ENCODE measurements around the gene VRK2. TPM values are rescaled to one million over a fixed set of nuclear protein-coding genes. Genes with fewer than 3 reads are reported as not detected.

Gene VRK2
- total RNA-seq, 1 donor from 2014 or later: 7.2 TPM

GRCh38 chr2:58045580-58046334 is 849 bp upstream of the VRK2 start:
- TF ChIP-seq CTCF (IDR thresholded peaks at IDR 0.05; ENCODE audit: partially characterized antibody, unreplicated experiment): no peak
- no peak overlapping the region for H3K27ac Mint-ChIP-seq (ENCODE audit: unreplicated experiment)
- H3K4me3 Mint-ChIP-seq (ENCODE audit: unreplicated experiment): peak overlapping the region; percentile 83
- H3K27me3 Mint-ChIP-seq (ENCODE audit: unreplicated experiment): peaks cover 2% of the 10 kb centered on the region
- no peaks in the 10 kb centered on the region for H3K36me3 Mint-ChIP-seq (ENCODE audit: unreplicated experiment)
- no peaks in the 10 kb centered on the region for H3K9me3 Mint-ChIP-seq (ENCODE audit: unreplicated experiment)
- no peak for DNase-seq
- H3K4me1 Mint-ChIP-seq (ENCODE audit: low read depth, unreplicated experiment): no peaks in the 10 kb centered on the region

- Mint-ChIP-seq H3K4me3 (ENCODE audit: unreplicated experiment) (peak overlapping the region; percentile 83), H3K27me3 (ENCODE audit: unreplicated experiment) (peaks cover 2% of the 10 kb centered on the region), H3K36me3 (ENCODE audit: unreplicated experiment) (no peaks in the 10 kb centered on the region), H3K4me1 (ENCODE audit: low read depth, unreplicated experiment) (no peaks in the 10 kb centered on the region), H3K27ac (ENCODE audit: unreplicated experiment) (no peak overlapping the region), H3K9me3 (ENCODE audit: unreplicated experiment) (no peaks in the 10 kb centered on the region)
- no peak for TF ChIP-seq CTCF (IDR thresholded peaks at IDR 0.05; ENCODE audit: partially characterized antibody, unreplicated experiment)
- DNase-seq: no peak
Measured at GRCh38 chr2:58046335-58046584, 346 bp upstream of the VRK2 start.

GRCh38 chr2:58047373-58047935 is 848 bp downstream of the VRK2 start:
- Mint-ChIP-seq H3K9me3 (ENCODE audit: unreplicated experiment) (no peaks in the 10 kb centered on the region), H3K4me3 (ENCODE audit: unreplicated experiment) (peak overlapping the region; percentile 83), H3K36me3 (ENCODE audit: unreplicated experiment) (no peaks in the 10 kb centered on the region), H3K27ac (ENCODE audit: unreplicated experiment) (no peak overlapping the region), H3K27me3 (ENCODE audit: unreplicated experiment) (peaks cover 2% of the 10 kb centered on the region), H3K4me1 (ENCODE audit: low read depth, unreplicated experiment) (no peaks in the 10 kb centered on the region)
- no peak for TF ChIP-seq CTCF (IDR thresholded peaks at IDR 0.05; ENCODE audit: partially characterized antibody, unreplicated experiment)
- DNase-seq: no peak

GRCh38 chr2:58047961-58048360 is 1.4 kb downstream of the VRK2 start:
- no peak for DNase-seq
- Mint-ChIP-seq H3K36me3 (ENCODE audit: unreplicated experiment) (no peaks in the 10 kb centered on the region), H3K27me3 (ENCODE audit: unreplicated experiment) (peaks cover 2% of the 10 kb centered on the region)

More at GRCh38 chr2:58047961-58048360, 1.4 kb downstream of the VRK2 start:
- Mint-ChIP-seq H3K4me1 (ENCODE audit: low read depth, unreplicated experiment) (no peaks in the 10 kb centered on the region), H3K4me3 (ENCODE audit: unreplicated experiment) (no peak overlapping the region), H3K27ac (ENCODE audit: unreplicated experiment) (no peak overlapping the region), H3K9me3 (ENCODE audit: unreplicated experiment) (no peaks in the 10 kb centered on the region)
- no peak for TF ChIP-seq CTCF (IDR thresholded peaks at IDR 0.05; ENCODE audit: partially characterized antibody, unreplicated experiment)
